ENCODE measurements around the gene ACOXL.

ACOXL gene

GRCh38 chr2:110764931-110765330 lies 32.6 kb downstream of the ACOXL start:
- no peak for DNase-seq

DNA sequence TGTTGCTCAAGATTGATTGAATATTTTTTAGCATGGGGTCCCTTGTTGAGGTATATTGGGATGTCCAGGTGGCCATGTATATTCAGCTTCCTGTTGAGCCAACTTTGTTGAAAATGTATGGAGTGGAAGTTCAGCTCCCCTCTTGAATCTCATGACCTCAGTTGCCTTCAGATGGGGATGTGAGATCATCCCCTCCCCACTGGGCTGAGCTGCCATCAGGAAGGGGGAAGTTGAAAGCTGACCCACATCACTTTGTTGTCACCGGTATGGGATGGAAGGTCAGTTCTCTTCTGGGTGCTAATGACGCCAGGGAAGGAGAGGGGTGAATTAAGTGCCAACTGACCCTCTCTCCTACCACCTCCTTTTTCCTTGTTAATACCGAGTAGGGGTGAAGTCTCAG lies 33.9 kb downstream of the ACOXL start:
- no peak for DNase-seq

DNA sequence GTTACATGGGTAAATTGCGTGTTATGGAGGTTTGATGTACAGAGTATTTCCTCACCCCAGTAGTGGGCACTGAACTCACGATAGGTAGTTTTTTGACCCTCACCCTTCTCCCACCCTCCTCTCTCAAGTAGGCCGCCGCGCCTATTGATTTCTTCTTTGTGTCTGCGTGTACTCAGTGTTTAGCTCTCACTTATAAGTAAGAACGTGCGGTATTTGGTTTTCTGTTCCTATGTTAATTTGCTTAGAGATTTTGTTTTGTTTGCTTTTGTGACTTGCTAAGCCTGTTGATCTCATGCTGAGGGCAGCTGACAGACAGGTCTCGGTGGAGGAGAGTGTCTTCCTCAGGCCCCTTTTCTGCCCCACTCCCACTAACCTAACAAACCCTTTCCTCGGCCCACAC lies 36.2 kb downstream of the ACOXL start:
- no peak for DNase-seq

DNA sequence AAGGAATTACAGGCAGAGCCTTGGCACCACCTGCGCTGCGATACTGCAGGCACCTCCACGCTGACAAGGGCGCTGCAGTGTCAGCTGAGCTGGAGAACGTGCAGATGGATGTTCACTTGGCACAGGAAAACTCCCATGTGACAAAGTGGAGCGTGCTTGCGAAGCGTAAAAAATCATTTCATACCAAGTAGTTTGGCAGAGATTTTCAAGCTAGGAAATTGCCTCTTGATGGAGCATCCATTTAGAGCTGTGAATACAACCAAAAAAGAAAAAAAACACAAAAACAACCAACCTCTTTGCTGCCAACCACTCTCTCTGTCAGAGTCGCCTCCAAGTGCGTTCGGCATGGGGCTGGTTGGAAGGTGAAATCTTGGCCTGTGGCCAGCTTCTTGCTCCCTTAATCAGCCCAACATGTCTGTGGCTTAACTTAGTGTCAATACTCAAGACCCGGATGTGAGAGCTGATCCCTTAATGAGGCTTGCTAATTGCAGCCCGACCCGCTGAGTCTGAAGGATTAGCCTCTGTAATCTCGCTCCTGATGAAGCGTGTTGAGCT lies 38.1 kb downstream of the ACOXL start:
- DNase-seq = no peak

DNA sequence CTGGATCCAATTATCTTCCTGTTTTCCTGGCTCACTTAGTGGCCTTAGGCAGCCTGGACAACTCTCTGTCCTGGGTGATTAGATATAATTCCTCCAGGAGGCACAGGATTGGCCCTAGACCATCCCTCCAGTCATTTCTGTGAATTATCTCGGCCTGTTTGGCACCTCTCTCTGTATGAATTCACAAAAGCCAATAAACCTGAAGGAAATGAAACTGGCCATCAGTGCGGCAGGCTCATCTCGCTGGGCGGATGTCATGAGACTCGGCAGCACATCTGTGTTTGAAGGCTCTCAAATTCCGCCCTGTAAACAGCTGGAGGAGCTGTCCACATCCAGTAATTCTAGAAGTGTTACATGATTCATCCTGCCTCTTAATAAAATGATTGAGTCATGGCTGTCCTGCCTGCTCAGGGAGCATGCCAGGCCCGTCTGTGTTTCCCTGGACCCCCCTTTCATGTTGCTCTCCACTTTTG lies 38.6 kb downstream of the ACOXL start:
- no peak for DNase-seq

DNA sequence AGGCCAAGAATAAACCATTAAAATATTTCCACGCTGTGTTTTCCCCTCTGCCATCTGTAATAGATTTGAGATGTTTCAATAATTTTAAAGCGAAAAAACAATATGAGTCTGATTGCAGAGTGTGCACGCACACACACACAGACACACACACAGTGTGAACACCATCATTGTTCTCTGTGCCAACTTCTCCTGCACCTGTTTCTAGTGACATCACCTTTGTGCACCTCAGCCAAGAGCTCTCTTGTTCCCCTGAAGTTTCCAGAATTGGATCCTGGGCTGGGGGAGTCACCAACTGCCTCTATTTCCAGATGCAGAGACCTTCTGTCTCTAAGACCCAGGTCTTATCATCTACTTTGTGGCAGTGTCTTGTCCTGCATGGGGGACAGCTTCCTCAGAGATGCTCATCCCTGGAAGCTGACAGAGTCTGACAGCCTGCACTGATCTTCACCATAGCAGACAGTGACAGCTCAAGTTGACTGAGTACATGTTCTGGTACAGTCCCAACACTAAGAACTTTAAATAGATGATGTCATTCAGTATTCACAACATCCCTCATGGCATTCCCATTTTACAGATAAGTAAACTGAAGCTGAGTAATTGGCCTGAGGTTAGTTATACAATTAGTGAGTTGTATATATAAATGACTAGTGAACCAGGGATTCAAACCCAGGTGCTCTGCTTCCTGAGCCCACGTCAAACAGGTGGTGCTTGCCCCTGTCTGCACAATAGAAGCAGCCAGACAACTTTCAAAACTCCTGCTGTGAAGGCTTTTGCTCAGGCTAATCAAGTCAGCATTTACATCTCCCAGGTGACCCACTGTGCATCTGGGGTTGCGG lies 39.4 kb downstream of the ACOXL start:
- DNase-seq = no peak

- no peak for DNase-seq
Measured at GRCh38 chr2:110772383-110772755, 40.0 kb downstream of the ACOXL start.

DNA sequence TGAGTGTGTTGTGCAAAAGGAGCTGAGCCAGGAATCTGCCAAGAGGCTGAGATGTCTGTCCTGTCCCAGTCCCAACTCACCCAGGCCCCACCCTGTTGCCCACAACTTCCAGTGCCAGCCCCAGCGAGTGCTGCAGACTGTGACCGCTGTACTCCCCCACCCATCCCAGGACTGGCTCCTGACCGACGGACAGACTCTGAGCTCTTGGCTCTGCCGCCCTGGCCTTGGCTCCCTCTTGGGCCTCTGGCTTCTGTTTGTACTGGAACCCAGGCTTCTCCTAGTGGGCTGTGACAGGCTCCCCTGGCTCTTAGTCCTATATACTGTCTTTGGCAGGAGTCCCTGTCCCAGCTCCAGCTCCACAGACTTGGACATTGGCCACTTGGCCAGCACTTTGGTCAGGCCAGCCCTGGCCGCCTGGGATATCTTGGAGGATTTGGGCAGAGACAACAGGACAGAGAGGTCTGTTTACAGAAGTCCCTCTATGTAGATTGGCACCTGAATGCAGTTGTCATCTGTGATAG lies 41.1 kb downstream of the ACOXL start:
- no peak for DNase-seq

- DNase-seq = no peak
Measured at GRCh38 chr2:110774701-110775100, 42.3 kb downstream of the ACOXL start.

GRCh38 chr2:110777531-110778311 lies 45.3 kb downstream of the ACOXL start:
- no peak for DNase-seq

GRCh38 chr2:110780461-110780860 lies 48.1 kb downstream of the ACOXL start:
- DNase-seq = no peak

DNA sequence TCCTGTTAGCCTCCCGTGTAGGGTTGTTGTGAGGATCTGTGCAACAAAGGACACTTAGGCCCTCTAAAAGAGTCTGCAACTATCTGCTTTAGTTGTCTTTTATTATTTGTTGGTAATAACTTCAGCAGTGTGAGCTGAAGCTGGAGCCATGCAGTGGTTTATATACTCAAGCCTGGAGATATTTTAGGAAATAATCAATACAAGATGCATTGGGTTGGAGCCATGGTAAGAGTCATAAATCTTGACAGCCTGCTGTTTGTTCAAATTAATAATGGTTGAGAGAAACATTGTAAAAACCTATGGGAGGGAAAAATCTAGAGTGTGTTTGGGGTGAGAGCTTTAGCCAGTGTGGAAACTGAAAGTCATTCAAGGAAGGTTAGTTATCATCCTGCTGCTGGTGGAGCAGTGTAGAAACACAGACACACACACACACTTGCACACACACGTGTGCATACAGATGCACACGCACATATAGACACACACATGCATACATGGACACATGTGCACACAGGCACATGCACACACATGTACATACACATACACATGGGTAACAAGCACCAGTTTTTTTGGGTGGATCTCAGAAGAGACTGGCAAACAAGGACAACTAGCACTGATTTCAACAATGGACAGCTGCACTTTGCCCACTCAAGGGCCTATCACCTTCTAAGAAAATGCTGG lies 51.0 kb downstream of the ACOXL start:
- DNase-seq = no peak

GRCh38 chr2:110784047-110784631 lies 51.8 kb downstream of the ACOXL start:
- no peak for DNase-seq

DNA sequence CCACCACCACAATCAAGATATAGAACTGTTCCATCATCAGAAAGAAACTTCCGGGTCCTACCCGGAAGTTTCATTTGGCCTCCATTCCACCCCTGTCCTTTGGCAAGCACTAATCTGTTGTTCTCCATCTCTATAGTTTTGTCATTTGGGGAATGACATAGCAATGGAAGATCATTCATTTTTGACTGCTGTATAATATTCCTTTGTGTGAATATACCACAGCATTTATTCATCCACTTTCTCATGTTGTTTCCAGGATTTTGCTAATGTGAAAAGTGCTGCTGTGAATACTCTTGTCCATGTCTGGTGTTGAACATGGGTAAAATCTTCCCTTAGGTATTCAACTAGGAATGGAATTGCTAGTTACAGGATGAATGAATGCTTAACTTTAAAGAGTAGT lies 53.1 kb downstream of the ACOXL start:
- no peak for DNase-seq

GRCh38 chr2:110788976-110789375 lies 56.6 kb downstream of the ACOXL start:
- no peak for DNase-seq

DNA sequence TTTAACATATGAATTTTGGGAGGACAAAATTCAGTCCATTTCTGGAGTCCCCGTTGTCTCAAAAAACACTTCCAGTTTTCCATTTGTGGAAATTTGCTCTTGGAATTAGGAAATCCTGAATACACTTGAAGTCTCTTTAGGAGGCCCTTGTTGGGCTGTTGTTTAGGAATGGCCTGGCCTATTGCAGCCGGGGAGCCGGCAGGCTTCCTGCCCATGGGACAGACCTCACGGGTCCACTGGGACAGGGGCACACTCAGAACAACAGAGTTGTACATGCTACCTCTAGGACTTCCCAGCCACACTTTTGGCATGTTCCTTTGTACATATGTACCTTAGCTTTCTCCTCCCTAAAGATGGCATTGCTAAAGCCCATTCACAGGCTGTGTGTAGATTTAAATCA lies 57.3 kb downstream of the ACOXL start:
- no peak for DNase-seq

- no peak for DNase-seq
Measured at GRCh38 chr2:110790907-110791306, 58.5 kb downstream of the ACOXL start.

- DNase-seq = no peak
Measured at GRCh38 chr2:110791435-110791834, 59.1 kb downstream of the ACOXL start.

- no peak for DNase-seq
Measured at GRCh38 chr2:110793034-110793433, 60.7 kb downstream of the ACOXL start.

DNA sequence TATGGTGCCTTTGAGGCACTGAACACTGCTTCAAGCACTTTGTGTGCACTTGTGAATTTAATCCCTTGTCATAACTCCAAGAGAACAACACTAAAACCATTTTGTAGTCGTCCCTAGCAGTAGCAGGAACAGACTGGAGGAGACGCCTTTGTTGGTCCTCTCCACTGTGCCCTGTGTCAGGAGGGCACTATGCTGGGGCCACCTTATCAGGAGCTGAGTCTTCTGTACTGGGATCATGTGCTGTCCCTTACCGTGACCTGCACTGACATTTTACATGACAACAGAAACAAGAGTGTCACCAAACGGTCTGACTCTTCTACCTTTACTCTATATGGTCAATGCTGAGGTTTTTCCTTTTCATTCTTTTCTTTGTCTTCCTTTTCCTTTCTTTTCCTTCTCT lies 62.0 kb downstream of the ACOXL start:
- DNase-seq = no peak

- DNase-seq = no peak
Measured at GRCh38 chr2:110794951-110795350, 62.6 kb downstream of the ACOXL start.

DNA sequence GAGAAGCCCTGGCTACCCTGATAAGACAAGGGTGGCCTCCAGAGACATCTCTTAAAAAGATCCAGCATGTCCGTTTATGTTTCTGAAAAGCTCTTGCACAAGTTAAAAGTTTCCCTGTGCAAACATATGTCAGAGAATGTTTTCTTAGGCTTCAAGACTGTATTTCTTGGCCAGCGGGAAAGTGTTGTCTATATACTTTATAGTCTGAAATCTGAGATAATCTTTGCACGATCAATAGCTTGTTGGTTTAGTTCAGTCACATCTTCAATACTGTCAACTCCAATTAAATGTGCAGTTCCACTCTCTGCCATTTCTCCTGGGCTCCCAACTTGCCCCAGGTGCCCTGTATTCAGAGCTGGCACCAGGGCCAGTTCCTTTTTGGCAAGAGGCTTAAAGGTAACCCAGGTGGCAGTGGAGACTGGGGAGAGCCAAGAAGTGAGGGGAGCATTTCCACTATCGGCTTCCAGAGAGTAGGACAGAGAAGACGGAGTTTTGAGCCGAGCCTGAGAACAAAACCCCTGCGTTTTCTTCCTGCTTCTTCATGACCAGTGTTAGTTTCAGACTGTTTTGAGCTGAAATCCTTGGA lies 64.4 kb downstream of the ACOXL start:
- no peak for DNase-seq

All from activated CD4-positive, alpha-beta T cell treated with anti-CD3 and anti-CD28 coated beads, Interleukin-2, amount 50 U/mL, for 16 hours (primary cell).